ENCODE data around the gene SRGAP3.
A peak's percentile ranks its signal among the peaks of the same experiment; 100 is the strongest.

Gene SRGAP3

DNA sequence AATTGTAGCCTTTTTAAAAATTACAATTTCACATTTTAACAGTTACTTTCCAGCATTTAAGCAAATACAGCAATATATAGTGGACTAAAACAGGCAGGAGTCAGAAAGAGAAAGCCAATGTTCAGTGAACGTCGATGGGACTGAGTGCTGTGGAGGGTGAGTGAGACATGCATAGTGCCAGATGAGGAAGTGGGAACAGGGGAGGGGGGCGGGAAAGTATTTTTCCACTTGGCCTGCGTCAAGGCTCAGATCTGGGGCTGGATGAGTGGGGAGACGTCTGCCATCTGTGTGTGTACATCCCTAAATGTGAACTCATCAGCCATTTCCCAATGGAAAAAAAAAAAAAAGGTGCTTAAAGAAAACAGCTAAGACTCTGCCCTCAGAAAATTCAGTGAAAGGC is 266.9 kb downstream of the SRGAP3 start:
- ATAC-seq = no peak

DNA sequence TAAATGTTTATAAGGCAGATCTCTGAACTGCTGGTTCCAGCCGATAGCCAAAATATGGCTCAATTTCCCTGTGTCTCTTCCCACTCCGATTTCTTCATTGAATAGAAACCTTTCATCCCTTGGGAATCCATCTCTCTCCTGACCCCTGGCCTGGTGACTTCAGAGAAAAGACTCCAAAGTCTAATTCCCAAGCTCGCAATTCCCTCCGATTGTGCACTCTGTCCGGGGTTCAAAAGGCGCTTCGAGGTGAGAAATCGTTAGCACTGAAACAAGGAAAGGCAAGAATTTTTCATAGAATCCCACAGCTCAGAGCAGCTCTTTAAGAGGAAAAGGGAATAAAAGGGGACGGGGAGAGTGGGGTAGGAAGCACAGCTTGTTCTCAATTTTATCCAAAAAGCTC is 267.7 kb downstream of the SRGAP3 start:
- ATAC-seq = no peak

GRCh38 chr3:8981296-8981695 is 268.1 kb downstream of the SRGAP3 start:
- ATAC-seq = no peak

GRCh38 chr3:8980756-8981257 is 268.6 kb downstream of the SRGAP3 start:
- ATAC-seq = no peak

- ATAC-seq = no peak
Measured at GRCh38 chr3:8979262-8979661, 270.2 kb downstream of the SRGAP3 start.

- no peak for ATAC-seq
Measured at GRCh38 chr3:8978551-8978950, 270.9 kb downstream of the SRGAP3 start.

- ATAC-seq = no peak
Measured at GRCh38 chr3:8976540-8977182, 272.8 kb downstream of the SRGAP3 start.

GRCh38 chr3:8975081-8976020 is 274.1 kb downstream of the SRGAP3 start:
- ATAC-seq = no peak

DNA sequence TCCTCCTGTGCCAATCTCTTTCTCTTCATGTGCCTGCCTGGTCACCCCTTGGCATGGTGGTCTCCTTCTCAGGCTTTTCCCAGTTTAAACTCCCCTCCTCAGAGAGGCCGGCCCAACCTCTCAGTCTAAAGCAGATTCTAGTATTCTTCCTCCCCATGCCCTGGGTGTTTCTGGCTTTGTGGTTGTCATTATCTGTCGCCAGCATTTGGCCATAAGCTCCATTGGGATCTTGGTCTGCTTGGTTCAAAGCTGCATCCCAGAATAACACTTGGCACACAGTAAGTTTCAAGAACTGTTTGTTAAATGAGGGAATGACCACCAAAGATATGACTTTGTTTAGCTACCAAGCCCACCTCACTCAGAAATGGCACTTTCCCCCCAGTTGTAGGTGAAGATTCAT is 275.0 kb downstream of the SRGAP3 start:
- no peak for ATAC-seq

GRCh38 chr3:8972639-8973038 is 276.8 kb downstream of the SRGAP3 start:
- ATAC-seq = no peak

- peak; percentile 73 to 75 for ATAC-seq
Measured at GRCh38 chr3:8970971-8971589, 278.4 kb downstream of the SRGAP3 start.

- no peak for ATAC-seq
Measured at GRCh38 chr3:8969241-8969640, 280.2 kb downstream of the SRGAP3 start.

- ATAC-seq = no peak
Measured at GRCh38 chr3:8968375-8968882, 281.0 kb downstream of the SRGAP3 start.

DNA sequence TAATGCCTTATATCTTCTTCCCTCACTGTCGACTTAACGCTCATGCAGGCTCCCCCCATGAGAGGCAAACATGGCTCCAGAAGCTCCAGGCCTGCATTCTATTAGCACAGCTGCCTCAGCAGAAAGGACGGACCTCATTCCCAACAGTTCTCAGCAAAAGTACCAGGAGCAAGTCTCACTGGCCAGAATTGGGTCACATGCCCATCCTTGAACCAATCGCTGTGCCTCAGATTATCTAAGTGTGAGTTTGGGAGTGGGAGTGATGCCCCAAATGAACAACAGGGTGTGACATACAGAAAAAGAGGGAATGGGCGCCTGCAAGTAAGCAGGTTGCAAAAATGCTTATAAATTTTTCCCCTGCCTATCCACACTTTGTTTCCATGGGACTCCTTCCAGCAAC is 281.9 kb downstream of the SRGAP3 start:
- ATAC-seq = no peak

DNA sequence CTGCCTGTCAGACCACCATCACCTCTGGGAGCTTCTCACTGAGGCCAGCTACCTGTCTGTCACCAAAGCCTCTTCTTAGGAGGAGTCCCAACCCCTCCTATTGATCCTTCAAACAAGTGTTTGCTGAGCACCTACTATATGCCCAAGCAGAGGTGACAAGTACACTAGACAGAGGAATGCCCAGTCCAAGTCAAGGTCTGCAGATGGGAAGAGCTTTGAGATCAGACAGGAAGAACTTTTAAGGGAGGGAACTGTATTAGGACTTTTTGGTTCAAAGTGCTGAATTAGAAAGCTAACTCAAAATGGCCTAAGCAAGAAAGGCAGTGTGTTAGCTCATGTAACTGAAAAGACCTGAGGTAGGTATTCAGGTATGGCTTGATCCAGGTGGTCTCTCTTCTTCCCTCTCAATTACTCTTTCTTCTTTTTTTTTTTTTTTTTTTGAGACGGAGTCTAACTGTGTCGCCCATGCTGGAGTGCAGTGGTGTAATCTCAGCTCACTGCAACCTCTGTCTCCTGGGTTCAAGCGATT is 282.6 kb downstream of the SRGAP3 start:
- ATAC-seq = no peak

DNA sequence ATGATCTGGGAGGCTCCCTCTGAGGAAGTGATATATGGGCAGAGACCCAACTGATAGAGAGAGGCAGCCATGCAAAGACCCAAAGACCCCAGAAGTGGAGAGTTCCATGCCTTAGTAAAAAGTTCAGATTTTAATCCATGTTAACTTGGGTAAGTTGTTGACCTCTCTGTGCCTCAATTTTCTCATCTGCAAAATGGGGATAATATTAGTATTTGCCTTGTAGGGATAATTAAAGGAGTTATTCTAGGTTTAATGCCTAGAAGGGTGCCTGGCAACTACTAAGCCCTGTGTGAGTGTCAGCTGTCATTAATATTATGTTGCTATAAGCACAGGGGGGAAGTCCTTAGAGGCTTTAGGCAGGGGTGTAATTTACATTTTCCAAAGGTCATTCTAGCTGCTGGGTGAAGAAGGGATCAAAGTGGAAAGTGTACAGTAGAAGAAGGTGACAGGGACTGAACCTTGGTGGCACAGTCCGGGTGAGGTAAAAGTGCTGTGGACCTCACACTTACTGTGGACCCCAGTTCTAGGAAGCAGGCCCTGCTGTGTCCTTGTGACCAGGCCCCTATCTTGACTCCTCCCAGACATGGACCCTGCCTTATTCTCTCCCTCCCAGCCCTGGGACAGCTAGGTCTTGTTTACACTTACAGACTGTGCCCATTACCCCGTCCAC is 283.2 kb downstream of the SRGAP3 start:
- no peak for ATAC-seq

DNA sequence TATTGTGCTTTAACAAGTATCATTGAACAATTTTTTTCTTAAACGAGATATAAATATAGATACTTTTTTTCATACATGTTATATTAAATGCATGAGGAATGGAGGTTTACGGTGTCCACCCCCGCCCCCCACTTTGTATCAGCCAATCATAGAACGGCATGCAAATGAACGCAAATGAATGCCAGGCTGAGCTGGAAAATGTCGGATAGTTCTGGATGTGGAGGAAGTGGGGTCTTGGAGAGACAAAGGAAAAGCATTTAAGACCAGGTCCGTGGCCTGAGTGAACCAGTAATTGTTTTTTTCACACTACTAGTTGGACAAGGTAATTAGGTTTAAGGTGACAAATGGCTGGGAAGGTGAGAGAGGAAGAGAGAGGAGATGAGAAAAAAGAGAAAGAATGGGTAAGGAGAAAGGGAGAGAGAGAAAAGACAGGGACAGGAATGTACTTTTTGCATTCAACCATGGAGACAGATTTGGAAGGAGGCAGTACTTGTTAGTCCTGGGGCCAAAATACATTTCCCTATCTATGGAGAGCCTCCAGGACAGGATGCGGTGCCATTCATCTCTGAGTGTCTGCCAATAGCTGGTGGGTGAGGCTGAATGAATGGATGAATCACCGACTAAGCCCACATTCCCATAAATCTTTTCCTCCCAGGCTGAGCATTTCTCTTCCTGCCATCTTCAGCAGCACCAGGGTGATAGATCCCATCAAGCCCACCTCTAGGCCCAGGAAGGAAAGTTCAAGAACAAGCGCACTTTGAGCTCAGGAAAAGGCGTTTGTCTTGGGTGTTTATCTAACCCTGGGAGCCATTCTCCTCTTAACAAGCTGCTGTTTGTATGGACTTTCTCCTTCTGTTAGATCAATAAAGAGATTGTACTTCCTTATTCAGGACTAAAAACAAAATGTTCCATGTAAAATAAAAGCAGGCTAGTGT is 284.7 kb downstream of the SRGAP3 start:
- no peak for ATAC-seq

DNA sequence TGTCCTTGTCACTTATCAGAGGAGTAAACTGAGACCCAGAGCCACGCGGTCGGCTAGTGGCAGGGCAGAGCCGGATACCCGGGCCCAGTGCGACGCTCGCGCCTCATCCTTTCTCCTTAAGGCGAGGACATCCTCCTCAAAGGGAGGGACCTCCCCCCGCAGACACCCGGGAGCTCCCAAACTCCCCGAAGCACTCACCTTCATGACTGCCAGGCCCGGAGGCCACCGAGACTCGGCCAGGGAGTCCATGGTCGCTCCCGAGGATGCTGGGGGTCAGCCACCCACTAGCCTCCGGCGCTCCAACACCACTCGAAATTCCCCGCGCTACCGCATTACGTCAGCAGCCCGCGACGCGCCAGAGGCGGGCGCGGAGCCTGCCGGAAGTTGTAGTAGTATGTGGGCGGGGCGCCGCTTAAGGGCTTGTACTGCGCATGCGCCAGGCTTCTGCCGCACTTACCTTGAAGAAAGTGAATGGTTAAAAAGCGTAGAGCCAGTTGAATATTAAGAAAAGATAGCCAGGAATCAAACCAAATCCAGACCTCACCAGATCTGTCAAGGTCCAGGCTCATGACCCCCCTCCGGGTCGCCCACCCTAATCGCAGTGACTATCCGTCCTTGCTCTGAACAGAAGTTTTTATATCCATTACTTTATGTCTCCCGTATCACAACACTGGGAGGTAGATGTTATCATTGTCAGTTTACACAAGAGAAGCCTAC is 286.2 kb downstream of the SRGAP3 start, which contains the start of gene RAD18:
Gene RAD18, minus strand, starts transcription at position 336 of the 717 bp plus-strand sequence. Its CDS starts 87 bp downstream, at position 249.
- peak; percentile 92 to 93 for ATAC-seq

GRCh38 chr3:8962226-8962861 is 287.1 kb downstream of the SRGAP3 start:
- no peak for ATAC-seq

GRCh38 chr3:8959668-8960067 is 289.8 kb downstream of the SRGAP3 start:
- ATAC-seq = no peak
